ENCODE measurements around the gene MRGPRG. TPM values are rescaled to one million over a fixed set of nuclear protein-coding genes. Genes with fewer than 3 reads are reported as not detected.
A peak's percentile ranks its signal among the peaks of the same experiment; 100 is the strongest.

MRGPRG gene
- total and polyA plus RNA-seq, 3 experiments from 2014 or later = not detected

DNA sequence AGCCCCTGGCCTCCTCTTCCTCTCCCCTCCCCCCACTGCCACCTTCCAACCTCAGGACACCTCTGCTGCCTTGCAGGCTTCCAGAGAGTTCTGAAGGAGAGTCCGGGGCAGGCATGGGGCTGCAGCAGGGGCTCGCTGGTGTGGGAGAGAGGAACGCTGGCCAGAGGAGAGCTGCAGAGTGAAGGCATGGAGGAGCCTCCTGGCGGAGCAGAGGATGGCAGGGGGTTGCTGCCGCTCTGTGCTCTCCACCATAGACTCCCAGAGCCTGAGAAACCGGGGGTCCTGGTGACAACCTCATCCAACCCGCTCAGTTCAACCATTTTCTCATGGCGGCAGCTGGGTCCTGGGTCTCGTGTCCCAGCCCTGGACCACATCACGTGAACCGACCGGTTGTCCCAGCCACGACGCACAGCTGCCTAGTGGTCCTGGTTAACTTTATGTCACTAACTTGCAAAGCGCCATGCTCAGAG, 17.5 kb downstream of the MRGPRG start:
- Mint-ChIP-seq H3K27me3 (peaks cover 14% of the 10 kb centered on the region in 2 donors), H3K4me3 (peak overlapping the region in 1 of 7 donors; percentile 27), H3K9me3 (no peaks in the 10 kb centered on the region), H3K27ac (no peak overlapping the region), H3K4me1 (peaks cover 0 to 6% (median 0%) of the 10 kb centered on the region in 3 donors), H3K36me3 (no peaks in the 10 kb centered on the region)
- ChIA-PET POLR2A (no interaction called here), CTCF (no interaction called here)
- Histone ChIP-seq H3K27ac (ENCODE audit: low read depth, low read length) (no peak overlapping the region), H3K36me3 (ENCODE audit: insufficient read depth, low read length) (no peaks in the 10 kb centered on the region), H3K4me1 (ENCODE audit: insufficient read depth, low read length) (no peaks in the 10 kb centered on the region), H3K9me3 (ENCODE audit: low read length) (no peaks in the 10 kb centered on the region), H3K27me3 (ENCODE audit: insufficient read depth, low read length, poor library complexity, severe bottlenecking) (no peaks in the 10 kb centered on the region), H3K4me3 (ENCODE audit: low read length) (no peak overlapping the region)
- DNase-seq = peak in 1 of 5 donors; percentile 28

DNA sequence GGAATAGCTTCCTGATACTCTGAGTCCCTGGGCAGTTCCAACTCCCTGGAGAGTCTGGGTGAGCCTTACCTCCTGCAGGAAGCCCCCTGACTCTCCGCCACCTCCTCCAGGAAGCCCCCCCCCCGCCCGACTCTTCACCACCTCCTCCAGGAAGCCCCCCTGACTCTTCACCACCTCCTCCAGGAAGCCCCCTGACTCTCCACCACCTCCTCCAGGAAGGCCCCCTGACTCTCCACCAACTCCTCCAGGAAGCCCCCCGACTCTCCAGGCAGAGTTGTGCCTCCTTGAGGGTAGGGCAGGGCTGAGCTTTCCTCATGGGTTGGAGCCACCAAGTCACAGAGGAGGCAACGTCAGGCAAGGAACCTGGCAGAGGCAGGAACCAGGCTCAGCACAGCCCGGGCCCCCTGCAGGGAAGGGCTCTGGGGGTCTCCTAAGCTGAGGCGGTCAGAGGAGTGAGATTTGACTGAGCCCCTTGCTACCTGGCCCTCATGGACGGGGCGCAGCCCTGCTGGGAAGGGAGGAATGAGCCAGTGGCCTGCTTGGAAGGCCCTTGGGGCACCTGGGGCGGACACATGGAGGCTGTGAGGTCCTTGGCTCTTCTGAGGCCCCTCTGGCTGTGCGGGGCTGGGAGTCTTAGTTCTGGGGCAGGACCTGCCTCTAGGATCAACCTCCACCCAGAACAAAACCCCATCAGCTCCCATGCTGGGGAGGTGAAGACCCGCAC, 18.1 kb downstream of the MRGPRG start:
- H3K4me3 ChIP-seq (ENCODE audit: low read length) = no peak overlapping the region
- POLR2A ChIA-PET = no interaction called here
- H3K9me3 ChIP-seq (ENCODE audit: low read length) = no peaks in the 10 kb centered on the region
- no peaks in the 10 kb centered on the region for H3K27me3 ChIP-seq (ENCODE audit: insufficient read depth, low read length, poor library complexity, severe bottlenecking)
- Mint-ChIP-seq H3K27me3 (peaks cover 14% of the 10 kb centered on the region in 2 donors), H3K9me3 (no peaks in the 10 kb centered on the region), H3K4me1 (peaks cover 0 to 6% (median 0%) of the 10 kb centered on the region in 3 donors), H3K27ac (no peak overlapping the region), H3K4me3 (no peak overlapping the region), H3K36me3 (no peaks in the 10 kb centered on the region)
- CTCF ChIA-PET = no interaction called here
- DNase-seq = peak in 1 of 5 donors; percentile 35
- no peaks in the 10 kb centered on the region for H3K36me3 ChIP-seq (ENCODE audit: insufficient read depth, low read length)
- H3K27ac ChIP-seq (ENCODE audit: low read depth, low read length) = no peak overlapping the region
- no peaks in the 10 kb centered on the region for H3K4me1 ChIP-seq (ENCODE audit: insufficient read depth, low read length)

DNA sequence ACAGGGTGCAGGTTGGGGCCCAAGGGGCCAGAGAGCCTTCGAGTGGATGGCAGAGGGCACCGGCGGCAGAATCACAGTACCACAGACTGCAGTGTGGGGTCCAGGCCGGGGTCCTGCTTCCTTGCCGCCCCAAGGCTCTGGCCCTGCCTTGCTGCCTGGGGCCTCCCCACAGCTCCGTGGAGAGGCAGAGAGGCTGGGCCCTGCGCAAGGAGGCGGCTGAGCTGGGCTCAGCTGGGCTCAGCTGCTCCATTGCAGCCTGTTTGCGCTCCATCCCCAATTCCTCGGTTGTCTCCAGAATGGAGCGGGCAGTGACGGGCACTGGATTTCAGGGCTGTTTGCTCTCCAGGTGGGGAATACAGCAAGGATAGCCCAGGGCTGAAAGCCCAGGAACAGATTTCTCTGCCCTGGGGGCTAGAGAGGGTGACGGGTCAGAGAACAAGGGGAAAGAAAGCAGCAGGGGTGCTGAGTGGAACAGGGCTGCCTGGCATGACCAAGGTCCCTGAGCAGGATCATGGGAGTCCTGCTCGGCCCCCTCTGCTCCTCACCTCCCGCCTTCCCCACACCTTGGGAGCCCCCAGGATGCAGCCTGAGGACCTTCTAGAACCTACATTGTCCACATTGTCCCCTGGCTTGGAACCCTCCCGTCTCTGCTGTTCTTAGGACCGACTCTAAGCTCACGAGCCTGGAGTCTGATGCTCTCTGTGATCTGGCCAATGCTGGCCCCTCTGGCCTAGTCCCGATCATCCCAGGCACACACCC, 18.9 kb downstream of the MRGPRG start:
- no peak overlapping the region for H3K4me3 ChIP-seq (ENCODE audit: low read length)
- H3K27ac Mint-ChIP-seq = no peak overlapping the region
- H3K9me3 ChIP-seq (ENCODE audit: low read length) = no peaks in the 10 kb centered on the region
- no peaks in the 10 kb centered on the region for H3K4me1 ChIP-seq (ENCODE audit: insufficient read depth, low read length)
- H3K27ac ChIP-seq (ENCODE audit: low read depth, low read length) = no peak overlapping the region
- no peaks in the 10 kb centered on the region for H3K36me3 ChIP-seq (ENCODE audit: insufficient read depth, low read length)
- no peak overlapping the region for H3K4me3 Mint-ChIP-seq
- H3K36me3 Mint-ChIP-seq = no peaks in the 10 kb centered on the region
- ChIA-PET CTCF (no interaction called here), POLR2A (no interaction called here)
- peak in 1 of 5 donors; percentile 41 for DNase-seq
- H3K4me1 Mint-ChIP-seq = peaks cover 0 to 2% (median 0%) of the 10 kb centered on the region in 3 donors
- peaks cover 12 to 14% of the 10 kb centered on the region in 2 donors for H3K27me3 Mint-ChIP-seq
- H3K9me3 Mint-ChIP-seq = no peaks in the 10 kb centered on the region
- no peaks in the 10 kb centered on the region for H3K27me3 ChIP-seq (ENCODE audit: insufficient read depth, low read length, poor library complexity, severe bottlenecking)

DNA sequence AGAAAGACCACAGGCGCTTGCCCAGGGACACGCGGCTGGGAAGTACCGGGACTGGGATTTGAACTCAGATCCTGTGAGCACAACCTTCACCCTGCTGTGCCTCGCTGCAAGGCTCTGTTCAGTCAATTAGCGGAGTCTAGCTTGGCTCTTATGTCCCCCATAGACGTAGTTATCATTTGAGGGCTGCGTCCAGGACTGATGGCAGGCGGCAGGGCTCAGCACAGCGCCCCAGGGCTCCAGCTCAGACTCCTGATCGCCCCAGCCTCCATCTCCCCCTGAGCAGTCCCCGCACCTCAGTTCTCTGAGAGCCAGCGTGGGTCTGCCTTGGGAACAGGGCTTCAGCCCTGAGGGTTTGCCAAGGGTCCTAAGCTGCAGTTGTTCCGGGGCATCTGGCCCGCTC, 19.8 kb downstream of the MRGPRG start:
- no peak overlapping the region for H3K4me3 Mint-ChIP-seq
- H3K36me3 ChIP-seq (ENCODE audit: insufficient read depth, low read length) = no peaks in the 10 kb centered on the region
- no peaks in the 10 kb centered on the region for H3K9me3 Mint-ChIP-seq
- H3K27me3 ChIP-seq (ENCODE audit: insufficient read depth, low read length, poor library complexity, severe bottlenecking) = no peaks in the 10 kb centered on the region
- H3K36me3 Mint-ChIP-seq = no peaks in the 10 kb centered on the region
- H3K4me3 ChIP-seq (ENCODE audit: low read length) = no peak overlapping the region
- H3K27me3 Mint-ChIP-seq = peaks cover 13 to 14% of the 10 kb centered on the region in 2 donors
- H3K4me1 ChIP-seq (ENCODE audit: insufficient read depth, low read length) = no peaks in the 10 kb centered on the region
- no peak overlapping the region for H3K27ac Mint-ChIP-seq
- ChIA-PET POLR2A (no interaction called here), CTCF (no interaction called here)
- H3K27ac ChIP-seq (ENCODE audit: low read depth, low read length) = no peak overlapping the region
- peak in 1 of 5 donors; percentile 5 for DNase-seq
- no peaks in the 10 kb centered on the region for H3K9me3 ChIP-seq (ENCODE audit: low read length)
- H3K4me1 Mint-ChIP-seq = peaks cover 0 to 2% (median 0%) of the 10 kb centered on the region in 3 donors

DNA sequence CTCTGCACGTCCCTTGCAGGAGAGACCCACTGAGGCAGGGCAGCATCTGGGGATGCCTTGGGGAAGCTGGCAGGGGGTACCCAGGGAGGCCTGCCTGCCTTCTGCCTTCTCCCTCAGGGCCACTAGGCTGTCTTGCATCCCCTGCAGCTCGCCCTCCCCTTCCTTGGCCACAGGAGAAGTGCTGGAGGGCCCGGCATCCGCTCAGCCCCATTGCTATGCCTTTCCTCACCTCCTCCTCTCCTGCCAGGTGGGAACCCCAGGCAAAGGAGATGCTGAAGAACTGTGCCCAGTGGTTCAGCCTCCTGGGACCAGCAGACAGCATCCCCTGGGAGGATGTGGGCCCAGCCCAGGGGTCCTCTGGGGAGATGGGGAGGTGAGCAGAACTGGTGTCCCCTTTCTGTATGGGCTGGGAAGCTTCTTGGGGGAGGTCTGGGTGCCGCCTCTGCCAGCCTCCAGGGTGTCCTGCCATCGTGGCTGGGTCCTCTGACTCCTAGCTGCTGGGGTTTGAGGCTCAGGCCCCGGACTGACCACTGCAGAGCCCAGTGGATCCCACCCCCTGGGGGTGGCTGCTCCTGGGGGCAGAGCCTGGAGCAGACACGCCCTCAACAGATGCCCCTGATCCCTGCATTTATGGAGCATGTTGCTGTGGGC, 20.6 kb downstream of the MRGPRG start:
- Histone ChIP-seq H3K9me3 (ENCODE audit: low read length) (no peaks in the 10 kb centered on the region), H3K27ac (ENCODE audit: low read depth, low read length) (no peak overlapping the region), H3K4me3 (ENCODE audit: low read length) (no peak overlapping the region), H3K36me3 (ENCODE audit: insufficient read depth, low read length) (no peaks in the 10 kb centered on the region), H3K27me3 (ENCODE audit: insufficient read depth, low read length, poor library complexity, severe bottlenecking) (no peaks in the 10 kb centered on the region), H3K4me1 (ENCODE audit: insufficient read depth, low read length) (no peaks in the 10 kb centered on the region)
- no peaks in the 10 kb centered on the region for H3K9me3 Mint-ChIP-seq
- H3K36me3 Mint-ChIP-seq = no peaks in the 10 kb centered on the region
- H3K4me3 Mint-ChIP-seq = no peak overlapping the region
- ChIA-PET POLR2A (no interaction called here), CTCF (no interaction called here)
- peak in 1 of 5 donors; percentile 35 for DNase-seq
- H3K27ac Mint-ChIP-seq = no peak overlapping the region
- H3K4me1 Mint-ChIP-seq = peaks cover 0 to 2% (median 0%) of the 10 kb centered on the region in 3 donors
- peaks cover 13 to 14% of the 10 kb centered on the region in 2 donors for H3K27me3 Mint-ChIP-seq

DNA sequence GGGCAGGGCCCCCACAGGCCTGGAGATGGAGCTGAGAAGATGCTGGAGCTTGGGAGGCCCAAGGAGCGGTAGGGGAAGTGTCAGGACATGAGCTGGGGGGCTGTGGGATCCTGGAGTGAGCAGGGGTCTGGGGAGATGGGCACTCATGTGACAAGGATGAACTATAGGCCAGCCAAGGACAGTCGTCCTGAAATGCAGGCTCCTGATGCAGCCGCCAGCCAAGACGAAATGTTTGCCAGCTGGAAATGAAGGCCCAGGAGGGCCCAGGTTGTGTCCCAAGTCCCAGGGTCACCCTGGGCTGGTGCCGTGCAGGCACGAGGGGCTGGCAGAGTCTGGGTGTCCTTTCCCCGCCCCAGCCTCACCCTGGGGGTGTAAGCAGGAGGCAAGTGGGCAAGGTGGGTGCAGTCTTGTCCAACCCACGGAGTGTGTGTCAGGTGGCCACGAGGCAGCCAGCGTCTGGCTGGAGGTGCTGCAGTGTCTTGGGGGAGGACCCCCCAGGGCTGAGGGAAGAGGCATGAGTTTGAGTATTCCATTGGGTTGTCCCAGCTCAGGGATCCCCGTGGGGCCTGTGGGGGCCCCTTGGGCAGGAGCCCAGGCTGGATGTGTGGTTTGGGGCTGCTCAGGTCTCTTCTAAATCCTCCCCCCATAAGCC, 21.4 kb downstream of the MRGPRG start:
- H3K36me3 Mint-ChIP-seq = no peaks in the 10 kb centered on the region

DNA sequence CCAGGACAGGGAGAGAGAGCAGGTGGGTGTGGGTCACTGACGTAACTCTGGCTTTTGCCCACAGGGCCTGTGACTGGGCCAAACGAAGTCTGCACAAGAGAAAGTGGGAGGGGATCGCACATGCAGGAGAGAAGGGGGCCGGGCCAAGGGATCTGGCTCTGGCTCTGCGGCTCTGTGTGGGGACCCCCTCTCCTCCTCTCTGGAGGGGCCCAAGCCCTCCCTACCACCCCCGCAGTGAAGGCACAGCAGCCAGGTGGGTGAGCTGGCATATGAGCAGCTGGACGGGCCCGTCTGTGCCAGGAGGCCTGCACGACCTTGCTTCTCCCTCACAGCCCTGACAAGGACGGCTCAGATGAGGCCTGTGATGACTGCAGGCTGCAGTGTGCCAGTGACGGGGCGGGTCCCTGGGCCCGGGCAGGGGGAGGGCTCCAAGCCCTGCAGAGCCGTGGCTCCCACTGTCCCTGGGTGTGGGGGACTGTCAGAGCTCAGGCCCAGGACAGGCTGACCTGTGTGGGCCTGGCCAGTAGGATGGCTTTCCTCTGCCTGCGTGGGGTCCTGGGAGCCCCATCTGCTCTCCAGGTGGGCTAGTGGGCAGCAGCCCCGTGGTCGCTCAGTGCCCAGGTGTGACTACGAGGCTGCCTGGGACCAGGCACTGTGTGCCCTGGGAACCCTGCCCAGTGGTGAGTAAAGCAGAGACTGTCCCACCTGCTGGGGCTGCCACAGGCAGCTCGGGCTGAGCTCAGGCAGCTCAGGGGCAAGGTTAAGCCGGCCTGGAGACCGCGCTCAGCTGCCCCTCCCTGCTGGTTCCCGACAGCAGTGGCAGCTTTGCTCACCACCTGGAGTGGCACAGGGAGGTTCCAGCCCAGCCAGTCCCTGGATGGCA, 22.2 kb downstream of the MRGPRG start:
- H3K9me3 ChIP-seq (ENCODE audit: low read length) = no peaks in the 10 kb centered on the region
- Mint-ChIP-seq H3K4me1 (no peaks in the 10 kb centered on the region), H3K27me3 (peaks cover 4 to 6% of the 10 kb centered on the region in 2 donors), H3K9me3 (no peaks in the 10 kb centered on the region), H3K36me3 (no peaks in the 10 kb centered on the region), H3K4me3 (no peak overlapping the region), H3K27ac (no peak overlapping the region)
- CTCF ChIA-PET = no interaction called here
- no peak overlapping the region for H3K4me3 ChIP-seq (ENCODE audit: low read length)
- POLR2A ChIA-PET = no interaction called here
- H3K4me1 ChIP-seq (ENCODE audit: insufficient read depth, low read length) = no peaks in the 10 kb centered on the region
- no peaks in the 10 kb centered on the region for H3K27me3 ChIP-seq (ENCODE audit: insufficient read depth, low read length, poor library complexity, severe bottlenecking)
- peak in 1 of 5 donors; percentile 39 for DNase-seq
- no peak overlapping the region for H3K27ac ChIP-seq (ENCODE audit: low read depth, low read length)
- H3K36me3 ChIP-seq (ENCODE audit: insufficient read depth, low read length) = no peaks in the 10 kb centered on the region

More for the DNA sequence above, 21.4 kb downstream of the MRGPRG start:
- Mint-ChIP-seq H3K27ac (no peak overlapping the region), H3K27me3 (peaks cover 9 to 10% of the 10 kb centered on the region in 2 donors), H3K4me3 (no peak overlapping the region), H3K9me3 (no peaks in the 10 kb centered on the region), H3K4me1 (no peaks in the 10 kb centered on the region)
- H3K4me1 ChIP-seq (ENCODE audit: insufficient read depth, low read length) = no peaks in the 10 kb centered on the region
- no peaks in the 10 kb centered on the region for H3K36me3 ChIP-seq (ENCODE audit: insufficient read depth, low read length)
- ChIA-PET CTCF (no interaction called here), POLR2A (no interaction called here)
- H3K27ac ChIP-seq (ENCODE audit: low read depth, low read length) = no peak overlapping the region
- no peaks in the 10 kb centered on the region for H3K27me3 ChIP-seq (ENCODE audit: insufficient read depth, low read length, poor library complexity, severe bottlenecking)
- DNase-seq = peak in 1 of 5 donors; percentile 35
- no peaks in the 10 kb centered on the region for H3K9me3 ChIP-seq (ENCODE audit: low read length)
- no peak overlapping the region for H3K4me3 ChIP-seq (ENCODE audit: low read length)

Measured in CD8-positive, alpha-beta memory T cell (primary cell).